ENCODE results near the gene FARP2.

Gene FARP2

DNA sequence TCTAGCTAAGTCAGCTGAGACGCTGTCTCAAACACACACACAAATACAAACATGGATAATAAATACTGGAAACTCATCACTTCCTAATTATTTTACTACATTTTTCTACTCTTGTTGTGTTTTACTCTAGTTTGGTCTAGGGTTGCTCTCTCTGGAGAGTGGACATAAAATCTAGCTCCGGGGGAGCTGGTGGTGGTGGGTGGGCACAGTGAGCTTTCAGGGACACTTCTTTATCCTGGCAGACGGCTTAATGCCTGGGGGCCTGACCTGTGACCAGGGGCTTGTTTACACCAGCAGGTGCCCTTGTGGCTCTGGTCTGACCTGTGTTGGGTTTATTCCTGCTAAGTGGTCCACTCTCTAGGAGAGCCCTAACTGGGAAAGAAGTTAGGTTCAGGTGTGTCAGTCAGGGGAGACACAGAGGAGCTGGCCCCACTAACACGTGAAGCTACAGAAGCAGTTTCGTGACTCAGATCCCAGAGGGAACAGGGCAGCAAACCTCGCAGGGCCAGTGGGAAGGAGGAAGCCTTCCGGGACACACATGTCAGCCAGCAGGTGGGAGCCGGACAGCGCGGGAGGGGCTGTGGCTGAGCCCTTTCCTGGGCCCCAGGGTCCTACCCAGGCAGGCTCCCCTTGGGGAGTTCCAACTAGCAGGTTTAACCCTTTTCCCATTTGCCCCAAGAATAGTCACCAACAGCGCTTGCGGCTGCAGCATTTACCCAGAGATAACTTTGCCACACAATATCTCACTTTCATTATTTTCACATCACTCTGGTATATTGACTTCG is 180.0 kb downstream of the FARP2 start:
- H3K4me3 ChIP-seq (ENCODE audit: low read length, poor library complexity, severe bottlenecking): no peak overlapping the region
- H3K36me3 ChIP-seq (ENCODE audit: insufficient read depth, low read length): no peaks in the 10 kb centered on the region
- H4K20me1 ChIP-seq (ENCODE audit: insufficient read depth, low read length, poor library complexity, severe bottlenecking): no peaks in the 10 kb centered on the region
- no peaks in the 10 kb centered on the region for H3K9me2 ChIP-seq (replicated peaks; ENCODE audit: low read depth, low read length)
- H3K4me2 ChIP-seq (ENCODE audit: low read depth, low read length, poor library complexity, severe bottlenecking): no peak overlapping the region
- no peak overlapping the region for H2AFZ ChIP-seq (ENCODE audit: low read length)
- no peaks in the 10 kb centered on the region for H3F3A ChIP-seq (ENCODE audit: low read depth)
- no peaks in the 10 kb centered on the region for H3K27me3 ChIP-seq (ENCODE audit: insufficient read depth, low read length, poor library complexity, severe bottlenecking)
- H3K4me1 ChIP-seq (ENCODE audit: insufficient read depth, low read length, poor library complexity, severe bottlenecking): no peaks in the 10 kb centered on the region
- no peak overlapping the region for H3K9ac ChIP-seq (ENCODE audit: low read depth, low read length, poor library complexity, severe bottlenecking)
- no peaks in the 10 kb centered on the region for H3K79me2 ChIP-seq (ENCODE audit: insufficient read depth, low read length)
- TF ChIP-seq, protein P1, sequence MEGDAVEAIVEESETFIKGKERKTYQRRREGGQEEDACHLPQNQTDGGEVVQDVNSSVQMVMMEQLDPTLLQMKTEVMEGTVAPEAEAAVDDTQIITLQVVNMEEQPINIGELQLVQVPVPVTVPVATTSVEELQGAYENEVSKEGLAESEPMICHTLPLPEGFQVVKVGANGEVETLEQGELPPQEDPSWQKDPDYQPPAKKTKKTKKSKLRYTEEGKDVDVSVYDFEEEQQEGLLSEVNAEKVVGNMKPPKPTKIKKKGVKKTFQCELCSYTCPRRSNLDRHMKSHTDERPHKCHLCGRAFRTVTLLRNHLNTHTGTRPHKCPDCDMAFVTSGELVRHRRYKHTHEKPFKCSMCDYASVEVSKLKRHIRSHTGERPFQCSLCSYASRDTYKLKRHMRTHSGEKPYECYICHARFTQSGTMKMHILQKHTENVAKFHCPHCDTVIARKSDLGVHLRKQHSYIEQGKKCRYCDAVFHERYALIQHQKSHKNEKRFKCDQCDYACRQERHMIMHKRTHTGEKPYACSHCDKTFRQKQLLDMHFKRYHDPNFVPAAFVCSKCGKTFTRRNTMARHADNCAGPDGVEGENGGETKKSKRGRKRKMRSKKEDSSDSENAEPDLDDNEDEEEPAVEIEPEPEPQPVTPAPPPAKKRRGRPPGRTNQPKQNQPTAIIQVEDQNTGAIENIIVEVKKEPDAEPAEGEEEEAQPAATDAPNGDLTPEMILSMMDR (conservative IDR thresholded peaks at IDR 0.05; ENCODE audit: low read length): no peak
- TF ChIP-seq EZH2phosphoT487 (IDR thresholded peaks at IDR 0.05; ENCODE audit: borderline replicate concordance): no peak
- no peaks in the 10 kb centered on the region for H3K9me3 ChIP-seq (ENCODE audit: insufficient read depth, low read depth, low read length)

DNA sequence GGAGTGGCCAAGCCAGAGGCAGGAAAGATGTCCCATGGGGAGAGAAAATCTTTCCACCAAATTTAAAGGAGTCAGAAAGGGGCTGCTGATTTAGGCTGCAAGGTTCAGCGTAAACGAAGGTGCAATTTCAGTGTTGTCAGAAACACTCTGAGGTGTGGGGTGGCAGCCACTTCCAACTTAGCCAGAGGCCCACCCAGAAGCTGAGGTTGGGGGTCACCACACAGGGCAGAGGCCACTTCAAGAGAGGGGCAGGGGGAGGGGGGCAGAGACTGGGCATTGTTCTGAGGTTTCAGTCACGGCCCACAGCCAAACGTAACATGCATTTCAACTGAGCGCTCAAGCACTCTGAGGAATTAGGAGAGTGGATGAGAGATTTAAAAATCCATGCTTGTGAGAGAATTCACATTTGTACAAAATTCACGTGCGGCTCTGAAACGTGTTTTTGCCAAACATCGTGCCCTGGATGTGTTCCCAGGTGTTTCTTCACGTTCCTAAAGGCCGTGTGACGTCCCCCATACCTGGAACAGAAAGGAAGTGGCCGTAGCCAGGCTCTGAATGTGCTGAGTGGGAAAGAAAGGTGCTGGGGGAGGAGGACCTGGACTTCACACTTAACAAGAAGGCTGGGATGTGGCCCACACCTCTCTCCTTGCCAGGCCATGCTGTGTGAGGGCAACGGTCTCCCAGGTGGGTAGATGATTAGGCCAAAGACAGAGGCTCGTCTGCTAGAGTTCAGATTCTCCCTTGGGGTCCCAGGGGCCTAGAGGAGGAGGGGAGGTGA is 182.9 kb downstream of the FARP2 start:
- Histone ChIP-seq H2AFZ (ENCODE audit: low read length) (no peak overlapping the region), H3F3A (ENCODE audit: low read depth) (no peaks in the 10 kb centered on the region), H3K4me3 (ENCODE audit: low read length, poor library complexity, severe bottlenecking) (no peak overlapping the region), H3K9me3 (ENCODE audit: insufficient read depth, low read depth, low read length) (no peaks in the 10 kb centered on the region), H3K4me2 (ENCODE audit: low read depth, low read length, poor library complexity, severe bottlenecking) (no peak overlapping the region), H3K9ac (ENCODE audit: low read depth, low read length, poor library complexity, severe bottlenecking) (no peak overlapping the region), H3K27me3 (ENCODE audit: insufficient read depth, low read length, poor library complexity, severe bottlenecking) (no peaks in the 10 kb centered on the region), H3K79me2 (ENCODE audit: insufficient read depth, low read length) (no peaks in the 10 kb centered on the region), H4K20me1 (ENCODE audit: insufficient read depth, low read length, poor library complexity, severe bottlenecking) (no peaks in the 10 kb centered on the region), H3K9me2 (replicated peaks; ENCODE audit: low read depth, low read length) (no peaks in the 10 kb centered on the region), H3K36me3 (ENCODE audit: insufficient read depth, low read length) (no peaks in the 10 kb centered on the region), H3K4me1 (ENCODE audit: insufficient read depth, low read length, poor library complexity, severe bottlenecking) (no peaks in the 10 kb centered on the region)
- no peak for TF ChIP-seq EZH2phosphoT487 (IDR thresholded peaks at IDR 0.05; ENCODE audit: borderline replicate concordance)
- TF ChIP-seq, protein P1 (conservative IDR thresholded peaks at IDR 0.05; ENCODE audit: low read length): no peak

DNA sequence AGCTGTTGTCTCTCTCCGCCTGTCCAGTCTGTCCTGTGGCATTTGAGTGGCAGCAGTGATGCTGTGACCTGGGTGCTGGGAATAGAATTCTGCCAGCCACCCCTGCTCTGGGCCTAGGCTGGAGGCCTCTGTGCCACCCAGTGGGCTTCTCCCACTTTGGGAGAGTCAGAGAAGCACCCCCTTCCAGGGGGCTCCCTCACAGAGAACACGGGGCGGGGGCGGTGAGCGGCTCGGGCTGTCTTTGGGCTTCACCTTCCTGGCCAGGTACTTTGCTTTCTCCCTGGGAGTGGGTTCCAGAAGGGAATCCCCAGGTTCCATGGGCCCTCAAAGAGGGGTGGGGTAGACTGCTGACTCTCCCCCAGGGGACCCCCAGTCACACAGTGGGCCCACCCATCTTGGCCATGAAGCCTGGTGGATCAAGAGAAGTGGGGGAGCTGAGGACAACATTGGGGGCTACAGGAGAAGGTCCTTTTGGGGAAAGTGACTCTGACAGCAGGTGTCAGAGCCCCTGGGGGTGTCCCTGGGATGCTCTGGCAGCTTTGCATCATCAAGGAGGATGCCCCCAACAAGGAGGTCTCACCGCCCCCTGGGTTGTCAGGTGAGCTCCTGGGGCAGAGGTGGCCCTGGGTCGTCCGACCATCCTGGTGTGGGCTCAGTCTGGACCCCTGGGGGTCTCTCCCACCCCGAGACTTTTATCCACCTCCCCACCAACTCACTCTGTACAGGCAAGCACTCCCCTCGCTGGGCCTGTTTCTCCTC is 183.7 kb downstream of the FARP2 start:
- Histone ChIP-seq H3K9me2 (replicated peaks; ENCODE audit: low read depth, low read length) (no peaks in the 10 kb centered on the region), H3K4me2 (ENCODE audit: low read depth, low read length, poor library complexity, severe bottlenecking) (no peak overlapping the region), H3K9ac (ENCODE audit: low read depth, low read length, poor library complexity, severe bottlenecking) (no peak overlapping the region)

More for the DNA sequence above, 183.7 kb downstream of the FARP2 start:
- H3K4me1 ChIP-seq (ENCODE audit: insufficient read depth, low read length, poor library complexity, severe bottlenecking): no peaks in the 10 kb centered on the region
- TF ChIP-seq, protein P1 (conservative IDR thresholded peaks at IDR 0.05; ENCODE audit: low read length): no peak
- no peak for TF ChIP-seq EZH2phosphoT487 (IDR thresholded peaks at IDR 0.05; ENCODE audit: borderline replicate concordance)
- H3K9me3 ChIP-seq (ENCODE audit: insufficient read depth, low read depth, low read length): no peaks in the 10 kb centered on the region
- no peaks in the 10 kb centered on the region for H3K79me2 ChIP-seq (ENCODE audit: insufficient read depth, low read length)
- no peaks in the 10 kb centered on the region for H3F3A ChIP-seq (ENCODE audit: low read depth)
- no peak overlapping the region for H3K4me3 ChIP-seq (ENCODE audit: low read length, poor library complexity, severe bottlenecking)
- H3K27me3 ChIP-seq (ENCODE audit: insufficient read depth, low read length, poor library complexity, severe bottlenecking): no peaks in the 10 kb centered on the region
- no peaks in the 10 kb centered on the region for H4K20me1 ChIP-seq (ENCODE audit: insufficient read depth, low read length, poor library complexity, severe bottlenecking)
- H2AFZ ChIP-seq (ENCODE audit: low read length): no peak overlapping the region
- no peaks in the 10 kb centered on the region for H3K36me3 ChIP-seq (ENCODE audit: insufficient read depth, low read length)

Data from Loucy (cell line).